H9 (cell line): Measurements from ENCODE around the gene CHST15. TPM values are rescaled to one million over a fixed set of nuclear protein-coding genes. Genes with fewer than 3 reads are reported as not detected.

Source experiments
- DNase-seq: peaks from one replicate; pipeline ENCODE4 v3.0.0-alpha.2; 2017
- H2AFZ ChIP-seq: one replicate; pipeline ENCODE4 v1.6.1; 2013; ENCODE audit warnings: mild to moderate bottlenecking, low read length, control low read depth, moderate library complexity
- H2AK5ac ChIP-seq: 2 replicates; pipeline ENCODE4 v1.6.1; 2013; ENCODE audit warnings: low read length, control low read depth, mixed read lengths; ENCODE audit not compliant: insufficient read length
- H2BK120ac ChIP-seq: one replicate; pipeline ENCODE4 v1.6.1; 2013; ENCODE audit warnings: low read depth, mild to moderate bottlenecking, low read length, control low read depth, inconsistent platforms; ENCODE audit not compliant: poor library complexity, severe bottlenecking
- H2BK12ac ChIP-seq: 2 replicates; pipeline ENCODE4 v1.6.1; 2013; ENCODE audit warnings: low read length, control low read depth, mixed read lengths, low read depth; ENCODE audit not compliant: insufficient read length
- H2BK15ac ChIP-seq: 2 replicates; pipeline ENCODE4 v1.6.1; 2013; ENCODE audit warnings: low read depth, low read length, control low read depth
- H2BK20ac ChIP-seq: one replicate; pipeline ENCODE4 v1.6.1; 2013; ENCODE audit warnings: low read depth, mild to moderate bottlenecking, low read length, control low read depth, inconsistent platforms; ENCODE audit not compliant: poor library complexity, severe bottlenecking
- H2BK5ac ChIP-seq: 2 replicates; pipeline ENCODE4 v1.6.1; 2013; ENCODE audit warnings: low read length, control low read depth, mixed read lengths; ENCODE audit not compliant: insufficient read length
- H3K14ac ChIP-seq: 2 replicates; pipeline ENCODE4 v1.6.1; 2013; ENCODE audit warnings: low read length, control low read depth; ENCODE audit not compliant: insufficient read depth
- H3K18ac ChIP-seq: 2 replicates; pipeline ENCODE4 v1.6.1; 2013; ENCODE audit warnings: low read depth, mild to moderate bottlenecking, mixed read lengths, low read length, control low read depth; ENCODE audit not compliant: insufficient read length
- H3K23ac ChIP-seq: 2 replicates; pipeline ENCODE4 v1.6.1; 2013; ENCODE audit warnings: low read length, control low read depth, mixed read lengths, low read depth; ENCODE audit not compliant: insufficient read length
- H3K23me2 ChIP-seq: 2 replicates; pipeline ENCODE4 v1.6.1; 2013; ENCODE audit warnings: low read depth, mild to moderate bottlenecking, mixed read lengths, low read length, control low read depth; ENCODE audit not compliant: insufficient read length, poor library complexity, severe bottlenecking
- H3K27ac ChIP-seq: 2 replicates; pipeline ENCODE4 v1.5.1; 2013; ENCODE audit warnings: low read length, control low read depth, mixed read lengths, low read depth; ENCODE audit not compliant: insufficient read length
- H3K27me3 ChIP-seq: 2 replicates; pipeline ENCODE4 v1.6.1; 2013; ENCODE audit warnings: low read length, control low read depth, inconsistent platforms; ENCODE audit not compliant: insufficient read depth
- H3K4ac ChIP-seq: 2 replicates; pipeline ENCODE4 v1.6.1; 2013; ENCODE audit warnings: low read depth, mild to moderate bottlenecking, control low read depth, inconsistent platforms, low read length, moderate library complexity
- H3K4me1 ChIP-seq: 2 replicates; pipeline ENCODE4 v1.6.1; 2013; ENCODE audit warnings: low read length, control low read depth, inconsistent platforms; ENCODE audit not compliant: insufficient read depth
- H3K4me2 ChIP-seq: 2 replicates; pipeline ENCODE4 v1.6.1; 2013; ENCODE audit warnings: low read length, control low read depth, mixed read lengths; ENCODE audit not compliant: insufficient read length, insufficient read depth
- H3K56ac ChIP-seq: 2 replicates; pipeline ENCODE4 v1.6.1; 2013; ENCODE audit warnings: low read depth, mild to moderate bottlenecking, mixed read lengths, low read length, control low read depth; ENCODE audit not compliant: insufficient read length
- H3K79me1 ChIP-seq: 2 replicates; pipeline ENCODE4 v1.6.1; 2013; ENCODE audit warnings: low read depth, mild to moderate bottlenecking, moderate library complexity, low read length, control low read depth, inconsistent platforms; ENCODE audit not compliant: insufficient read depth, poor library complexity, severe bottlenecking
- H3K79me2 ChIP-seq: 2 replicates; pipeline ENCODE4 v1.6.1; 2013; ENCODE audit warnings: low read length, control low read depth, inconsistent platforms; ENCODE audit not compliant: insufficient read depth
- H3K9ac ChIP-seq: 2 replicates; pipeline ENCODE4 v1.6.1; 2013; ENCODE audit warnings: low read length, control low read depth, mixed read lengths; ENCODE audit not compliant: insufficient read length; ENCODE audit errors: extremely low read depth
- H3K9me3 ChIP-seq: one replicate; pipeline ENCODE4 v1.6.1; 2013; ENCODE audit warnings: low read depth, low read length, inconsistent platforms; ENCODE audit not compliant: control insufficient read depth
- H3T11ph ChIP-seq: one replicate; pipeline ENCODE4 v1.6.1; 2013; ENCODE audit warnings: mild to moderate bottlenecking, low read length, control low read depth, inconsistent platforms
- H4K20me1 ChIP-seq: one replicate; pipeline ENCODE4 v1.6.1; 2013; ENCODE audit not compliant: control insufficient read depth, insufficient read length, insufficient read depth
- H4K5ac ChIP-seq: 2 replicates; pipeline ENCODE4 v1.6.1; 2013; ENCODE audit warnings: low read depth, mild to moderate bottlenecking, mixed read lengths, low read length, control low read depth; ENCODE audit not compliant: insufficient read length
- H4K8ac ChIP-seq: replicated peaks from 2 replicates; pipeline ENCODE4 v1.6.1; 2013; ENCODE audit warnings: low read length, control low read depth, mixed read lengths, low read depth; ENCODE audit not compliant: insufficient read length
- H4K91ac ChIP-seq: 2 replicates; pipeline ENCODE4 v1.6.1; 2013; ENCODE audit warnings: low read depth, mild to moderate bottlenecking, moderate library complexity, mixed read lengths, low read length, control low read depth; ENCODE audit not compliant: insufficient read length
- H3K27ac Mint-ChIP-seq, 3 experiments: 2 replicates in 2 of 3; 3 replicates in 1 of 3; pipeline ENCODE4 v1.8.0; 2020 to 2021; ENCODE audit warnings: mixed read lengths in 3 of 3, mild to moderate bottlenecking in 1 of 3, moderate library complexity in 1 of 3
- H3K27me3 Mint-ChIP-seq: 2 replicates; pipeline ENCODE4 v1.8.0; 2021; ENCODE audit warnings: low read depth, mild to moderate bottlenecking, moderate library complexity, mixed read lengths
- H3K36me3 Mint-ChIP-seq, 3 experiments: 2 replicates in 2 of 3; 3 replicates in 1 of 3; pipeline ENCODE4 v1.8.0; 2020 to 2021; ENCODE audit warnings: low read depth in 3 of 3, mixed read lengths in 3 of 3; ENCODE audit not compliant: insufficient read depth in 1 of 3
- H3K4me1 Mint-ChIP-seq, 2 experiments: 2 replicates each; pipeline ENCODE4 v1.8.0; 2020; ENCODE audit warnings: mixed read lengths in 2 of 2
- H3K4me3 Mint-ChIP-seq, 2 experiments: 2 replicates in 1 of 2; 3 replicates in 1 of 2; pipeline ENCODE4 v1.8.0; 2020 to 2021; ENCODE audit warnings: mild to moderate bottlenecking in 2 of 2, mixed read lengths in 2 of 2, moderate library complexity in 1 of 2
- H3K9me3 Mint-ChIP-seq, 2 experiments: 2 replicates in 1 of 2; 3 replicates in 1 of 2; pipeline ENCODE4 v1.8.0; 2020; ENCODE audit warnings: mild to moderate bottlenecking in 2 of 2, mixed read lengths in 2 of 2, moderate library complexity in 1 of 2
- CTCF ChIP-seq: fragments of 200-600 bp; sonication (generic); conservative IDR thresholded peaks from 3 replicates; pipeline ENCODE4 v1.8.0; 2021; ENCODE audit warnings: antibody characterized with exemption, mild to moderate bottlenecking
- WGBS: extraction: QIAGEN DNeasy Blood & Tissue Kit; methylation state at CpG from one replicate; pipeline ENCODE4 v1.1.7; 2013; ENCODE audit warnings: missing lambda C conversion rate, low lambda C conversion rate, mixed read lengths; ENCODE audit not compliant: insufficient read length; ENCODE audit errors: extremely low coverage; 5-methylcytosine and 5-hydroxymethylcytosine counted together
- total RNA-seq: library from RNA; stranded (reverse); gene quantifications from 2 replicates; pipeline ENCODE4 v1.2.1, GENCODE V29; 2021

The CHST15 gene
- total RNA-seq, 1 experiment from 2014 or later: 8.7 TPM

- no peak for TF ChIP-seq CTCF
- no peaks in the 10 kb centered on the region for H3K27me3 ChIP-seq
- H3K4me3 Mint-ChIP-seq: no peak overlapping the region
- no peak overlapping the region for H2AK5ac ChIP-seq
- no peak overlapping the region for H2BK12ac ChIP-seq
- DNase-seq: no peak
- no peak overlapping the region for H2BK20ac ChIP-seq
- no peak overlapping the region for H4K91ac ChIP-seq
- no peak overlapping the region for H3K4ac ChIP-seq
- no peaks in the 10 kb centered on the region for H3K23me2 ChIP-seq
- peaks cover 5% of the 10 kb centered on the region; the same call in 1 of the 2 replicates for H3K4me1 ChIP-seq
- H3K36me3 Mint-ChIP-seq: no peaks in the 10 kb centered on the region
- H3K79me1 ChIP-seq: no peaks in the 10 kb centered on the region
- no peak overlapping the region for H4K5ac ChIP-seq
- no peaks in the 10 kb centered on the region for H3K79me2 ChIP-seq
- H3K9me3 ChIP-seq: no peaks in the 10 kb centered on the region
- H3K9ac ChIP-seq: no peak overlapping the region
- H4K20me1 ChIP-seq: no peaks in the 10 kb centered on the region
- H3K27ac Mint-ChIP-seq: no peak overlapping the region; a peak in 1 of 7 replicates
- H3K18ac ChIP-seq: no peak overlapping the region
- H3K56ac ChIP-seq: no peak overlapping the region
- no CpG with 5 or more reads among the region's 3 CpGs for WGBS
- H3K4me1 Mint-ChIP-seq: peaks cover 49 to 59% of the 10 kb centered on the region in 2 experiments
- H3K27me3 Mint-ChIP-seq: peaks cover 1% of the 10 kb centered on the region; the same call in 1 of the 2 replicates
- no peak overlapping the region for H2AFZ ChIP-seq
- H3T11ph ChIP-seq: no peak overlapping the region
- no peak overlapping the region for H2BK120ac ChIP-seq
- H3K27ac ChIP-seq: no peak overlapping the region
- no peak overlapping the region for H2BK5ac ChIP-seq
- H3K4me2 ChIP-seq: no peak overlapping the region
- H3K23ac ChIP-seq: no peak overlapping the region
- H3K9me3 Mint-ChIP-seq: no peaks in the 10 kb centered on the region
- no peak overlapping the region for H3K14ac ChIP-seq
- no peak overlapping the region for H4K8ac ChIP-seq
- no peak overlapping the region for H2BK15ac ChIP-seq
Measured at GRCh38 chr10:124068929-124069328, 24.5 kb downstream of the CHST15 start.
